GM12865 (cell line): ENCODE measurements around the gene CA14.
A peak's percentile ranks its signal among the peaks of the same experiment; 100 is the strongest.

Source experiments
- DNase-seq: peaks from one replicate; pipeline ENCODE4 v3.0.0; 2010; ENCODE audit warnings: low read depth
- H3K4me3 ChIP-seq: 2 replicates; pipeline ENCODE4 v1.5.1; 2011; ENCODE audit warnings: mild to moderate bottlenecking, low read depth, low read length, control low read depth
- TF ChIP-seq, protein P1 (sequence below): IDR thresholded peaks from 2 replicates; pipeline ENCODE4 v1.5.1; 2011; ENCODE audit warnings: low read length, control low read depth, low read depth, inconsistent platforms; ENCODE audit not compliant: insufficient read depth; ENCODE audit errors: missing control alignments

The CA14 gene

DNA sequence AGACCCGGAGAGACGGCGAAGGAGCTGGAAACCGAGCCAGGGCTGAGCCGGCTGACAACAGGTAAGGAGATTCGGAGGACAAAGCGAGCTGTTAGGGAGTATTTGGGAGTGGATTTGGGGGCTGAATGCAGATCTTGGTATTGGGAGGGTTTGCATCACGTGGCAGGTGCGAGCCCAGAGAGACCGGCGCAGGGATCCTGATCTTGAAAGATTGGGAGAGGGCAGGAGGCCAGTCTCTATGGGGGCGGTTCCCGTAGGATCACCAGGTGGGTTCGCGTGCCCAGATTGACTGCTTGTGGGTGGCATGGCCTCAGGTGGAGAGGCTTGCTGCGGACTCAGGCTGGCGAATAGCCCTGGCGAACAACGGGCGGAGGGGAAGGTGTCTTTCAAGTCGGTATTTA lies 25.0 kb downstream of the CA14 start:
- TF ChIP-seq, protein P1, sequence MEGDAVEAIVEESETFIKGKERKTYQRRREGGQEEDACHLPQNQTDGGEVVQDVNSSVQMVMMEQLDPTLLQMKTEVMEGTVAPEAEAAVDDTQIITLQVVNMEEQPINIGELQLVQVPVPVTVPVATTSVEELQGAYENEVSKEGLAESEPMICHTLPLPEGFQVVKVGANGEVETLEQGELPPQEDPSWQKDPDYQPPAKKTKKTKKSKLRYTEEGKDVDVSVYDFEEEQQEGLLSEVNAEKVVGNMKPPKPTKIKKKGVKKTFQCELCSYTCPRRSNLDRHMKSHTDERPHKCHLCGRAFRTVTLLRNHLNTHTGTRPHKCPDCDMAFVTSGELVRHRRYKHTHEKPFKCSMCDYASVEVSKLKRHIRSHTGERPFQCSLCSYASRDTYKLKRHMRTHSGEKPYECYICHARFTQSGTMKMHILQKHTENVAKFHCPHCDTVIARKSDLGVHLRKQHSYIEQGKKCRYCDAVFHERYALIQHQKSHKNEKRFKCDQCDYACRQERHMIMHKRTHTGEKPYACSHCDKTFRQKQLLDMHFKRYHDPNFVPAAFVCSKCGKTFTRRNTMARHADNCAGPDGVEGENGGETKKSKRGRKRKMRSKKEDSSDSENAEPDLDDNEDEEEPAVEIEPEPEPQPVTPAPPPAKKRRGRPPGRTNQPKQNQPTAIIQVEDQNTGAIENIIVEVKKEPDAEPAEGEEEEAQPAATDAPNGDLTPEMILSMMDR, result no peak
- peak overlapping the region; percentile 33 for H3K4me3 ChIP-seq
- DNase-seq, result no peak

- no peak overlapping the region for H3K4me3 ChIP-seq
- TF ChIP-seq, protein P1, result no peak
- DNase-seq, result no peak
Measured at GRCh38 chr1:150283260-150283659, 25.7 kb downstream of the CA14 start.

GRCh38 chr1:150288382-150288781 lies 30.8 kb downstream of the CA14 start:
- no peak for DNase-seq
- TF ChIP-seq, protein P1, result no peak
- no peak overlapping the region for H3K4me3 ChIP-seq

DNA sequence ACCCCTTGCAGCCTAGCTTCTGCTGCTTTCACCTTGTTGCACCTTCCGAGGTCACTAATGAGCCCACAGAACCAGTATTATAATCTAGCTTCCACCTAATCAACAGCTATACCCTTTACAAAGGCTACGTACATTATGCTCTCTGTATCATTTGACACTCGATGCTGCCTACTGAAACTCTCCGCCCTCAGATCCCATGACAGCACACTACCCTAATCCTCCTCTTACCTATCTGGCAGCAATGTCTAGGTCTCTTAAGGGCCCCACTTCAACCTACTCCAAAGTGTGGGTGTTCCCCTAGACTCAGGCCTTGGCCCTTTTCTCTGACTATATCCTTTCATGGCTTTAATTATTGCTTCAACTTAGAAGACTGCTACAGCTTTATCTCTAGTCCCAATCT lies 31.2 kb downstream of the CA14 start:
- no peak overlapping the region for H3K4me3 ChIP-seq
- TF ChIP-seq, protein P1, result no peak
- no peak for DNase-seq

- TF ChIP-seq, protein P1, result no peak
- peak within 1 kb of the TSS; percentile 80 for H3K4me3 ChIP-seq
- peak; percentile 93 for DNase-seq
Measured at GRCh38 chr1:150293433-150294253, 36.1 kb downstream of the CA14 start, which contains the start of gene MRPS21. Gene MRPS21 (plus strand): TSS chr1:150293861. CDS start chr1:150294367, 506 bp downstream.

DNA sequence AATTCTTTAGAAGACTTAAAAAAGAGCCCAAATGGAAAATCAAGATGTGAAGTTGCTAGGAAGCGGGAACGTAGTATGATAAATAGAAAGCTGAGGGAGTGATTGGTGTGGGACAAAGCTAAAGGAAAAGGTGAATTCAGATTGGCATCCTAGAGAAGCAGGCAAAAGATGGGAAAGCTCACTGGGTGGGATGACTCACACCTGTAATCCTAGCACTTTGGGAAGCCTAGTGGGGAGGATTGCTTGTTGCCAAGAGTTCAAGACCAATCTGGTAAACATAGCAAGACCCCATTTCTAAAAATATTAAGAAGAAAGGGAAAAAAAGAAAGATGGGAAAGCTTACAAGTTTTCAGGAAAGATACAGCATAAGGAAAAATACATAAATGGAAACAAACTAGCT lies 37.9 kb downstream of the CA14 start:
- DNase-seq, result no peak
- TF ChIP-seq, protein P1, result no peak

More for the DNA sequence above, 37.9 kb downstream of the CA14 start:
- no peak overlapping the region for H3K4me3 ChIP-seq
